ENCODE measurements around the gene PPRC1. TPM values are rescaled to one million over a fixed set of nuclear protein-coding genes. Genes with fewer than 3 reads are reported as not detected.

PPRC1 gene
- total RNA-seq, 1 donor from 2014 or later, result 6.5 TPM

DNA sequence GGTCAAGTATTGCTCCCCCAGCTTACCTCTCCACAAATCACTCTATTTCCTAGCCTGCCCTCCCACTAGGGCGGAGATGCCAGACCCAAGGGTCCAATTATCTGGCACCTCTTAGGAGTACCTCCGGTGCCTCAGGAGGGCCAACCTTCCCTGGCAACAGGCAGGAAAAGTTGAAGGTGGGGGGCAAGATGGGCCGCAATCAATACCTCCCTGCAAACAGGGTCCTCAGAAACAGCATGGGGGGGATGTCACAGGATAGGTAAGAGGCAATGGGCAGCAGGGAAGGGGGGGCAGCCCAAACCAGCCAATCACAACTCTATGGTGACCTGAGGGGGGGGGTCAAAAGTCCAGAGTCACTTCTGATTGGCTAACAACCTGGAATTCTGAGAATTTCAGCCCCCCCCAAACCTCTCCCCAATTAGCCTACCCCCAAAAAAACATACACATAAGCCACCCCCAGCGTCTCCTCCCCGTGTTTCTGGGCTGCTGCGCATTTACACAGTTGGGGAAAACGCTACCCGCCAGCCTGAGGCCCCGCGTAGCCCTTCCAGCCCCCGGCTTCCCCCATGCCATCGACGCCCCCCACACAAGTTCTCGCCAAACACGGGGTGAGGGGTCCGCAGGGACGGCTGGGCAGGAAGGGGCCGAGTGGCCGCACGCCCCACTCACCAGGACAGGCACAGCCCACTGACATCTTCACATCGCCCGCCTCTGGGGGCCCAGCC lies 13.3 kb upstream of the PPRC1 start:
- peak; percentile 60 to 78 for DNase-seq (ENCODE audit: low read depth in 2 of 2)

- peak; percentile 54 to 84 for DNase-seq (ENCODE audit: low read depth in 2 of 2)
Measured at GRCh38 chr10:102120142-102120990, 12.5 kb upstream of the PPRC1 start, which contains the start of gene LDB1. LDB1 (minus strand) TSS chr10:102120368; CDS start chr10:102120110, 258 bp downstream.

- DNase-seq (ENCODE audit: low read depth in 2 of 2), result no peak
Measured at GRCh38 chr10:102120991-102121738, 11.7 kb upstream of the PPRC1 start.

DNA sequence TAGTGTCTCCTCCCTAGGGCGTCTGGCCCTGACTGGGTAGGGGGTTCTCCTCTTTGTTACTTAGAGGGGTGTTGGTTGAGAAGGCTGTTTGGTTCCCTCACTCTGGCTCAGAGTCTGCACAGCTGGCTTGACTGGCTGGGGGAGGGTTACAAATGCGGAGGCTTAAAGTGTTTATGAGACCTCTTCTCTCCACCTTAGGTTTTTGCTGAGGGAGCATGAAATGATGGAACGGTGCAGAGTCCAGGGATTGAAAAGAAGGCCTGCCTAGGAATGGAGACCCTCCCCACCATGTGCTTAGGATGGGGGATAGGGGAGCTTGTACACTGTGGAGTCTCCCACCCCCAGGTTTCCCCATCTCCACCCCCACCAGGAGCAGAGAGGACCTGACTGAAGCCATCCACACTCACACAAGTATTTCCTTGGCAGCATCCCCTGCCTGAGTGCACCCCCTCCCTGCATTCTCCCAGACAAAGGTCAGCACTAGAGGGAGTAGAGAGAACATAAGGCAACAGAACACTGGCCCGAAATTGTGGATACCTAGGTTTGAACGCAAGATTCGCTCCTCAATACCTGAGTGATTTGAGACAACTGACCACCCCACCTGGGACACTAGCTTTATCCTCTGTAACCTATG lies 11.0 kb upstream of the PPRC1 start:
- DNase-seq (ENCODE audit: low read depth in 2 of 2), result no peak

- no peak for DNase-seq (ENCODE audit: low read depth in 2 of 2)
Measured at GRCh38 chr10:102122450-102122849, 10.4 kb upstream of the PPRC1 start.

DNA sequence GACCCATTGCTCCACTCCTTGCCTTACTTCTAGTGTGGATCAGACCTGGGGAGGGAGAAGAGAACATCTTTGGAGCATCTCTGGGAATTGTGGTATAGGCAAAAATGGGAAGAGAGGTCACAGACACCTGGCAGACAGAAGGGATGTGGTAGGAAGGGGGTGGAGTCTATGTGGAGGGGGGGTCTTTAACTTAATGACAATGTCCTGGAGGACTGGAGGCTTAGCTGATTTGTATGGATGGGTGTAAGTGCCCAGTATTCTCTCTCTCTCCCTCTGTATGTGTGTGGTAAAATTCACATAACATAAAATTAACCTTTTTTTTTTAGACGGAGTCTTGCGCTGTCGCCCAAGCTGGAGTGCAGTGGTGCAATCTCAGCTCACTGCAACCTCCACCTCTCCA lies 9.6 kb upstream of the PPRC1 start:
- DNase-seq (ENCODE audit: low read depth in 2 of 2), result no peak

- no peak for DNase-seq (ENCODE audit: low read depth in 2 of 2)
Measured at GRCh38 chr10:102131286-102132170, 1.3 kb upstream of the PPRC1 start.

DNA sequence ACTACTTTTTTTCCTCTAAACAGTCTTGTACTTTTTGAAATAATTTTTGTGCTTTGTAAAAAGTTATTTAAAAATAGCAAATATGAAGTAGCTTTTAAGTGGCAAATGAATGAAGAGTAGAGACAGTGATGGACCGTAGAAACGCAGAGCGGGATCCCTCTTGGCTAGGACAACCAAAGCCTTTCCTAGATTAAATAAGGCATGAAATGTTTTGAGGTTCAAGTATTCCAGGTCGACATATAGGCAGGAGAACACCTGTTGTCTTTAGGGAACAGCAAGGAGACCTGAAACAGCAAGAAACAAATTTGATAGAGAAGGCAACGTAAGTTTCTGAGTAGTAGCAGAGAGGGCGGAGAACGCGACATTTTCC lies 662 bp upstream of the PPRC1 start:
- no peak for DNase-seq (ENCODE audit: low read depth in 2 of 2)

DNA sequence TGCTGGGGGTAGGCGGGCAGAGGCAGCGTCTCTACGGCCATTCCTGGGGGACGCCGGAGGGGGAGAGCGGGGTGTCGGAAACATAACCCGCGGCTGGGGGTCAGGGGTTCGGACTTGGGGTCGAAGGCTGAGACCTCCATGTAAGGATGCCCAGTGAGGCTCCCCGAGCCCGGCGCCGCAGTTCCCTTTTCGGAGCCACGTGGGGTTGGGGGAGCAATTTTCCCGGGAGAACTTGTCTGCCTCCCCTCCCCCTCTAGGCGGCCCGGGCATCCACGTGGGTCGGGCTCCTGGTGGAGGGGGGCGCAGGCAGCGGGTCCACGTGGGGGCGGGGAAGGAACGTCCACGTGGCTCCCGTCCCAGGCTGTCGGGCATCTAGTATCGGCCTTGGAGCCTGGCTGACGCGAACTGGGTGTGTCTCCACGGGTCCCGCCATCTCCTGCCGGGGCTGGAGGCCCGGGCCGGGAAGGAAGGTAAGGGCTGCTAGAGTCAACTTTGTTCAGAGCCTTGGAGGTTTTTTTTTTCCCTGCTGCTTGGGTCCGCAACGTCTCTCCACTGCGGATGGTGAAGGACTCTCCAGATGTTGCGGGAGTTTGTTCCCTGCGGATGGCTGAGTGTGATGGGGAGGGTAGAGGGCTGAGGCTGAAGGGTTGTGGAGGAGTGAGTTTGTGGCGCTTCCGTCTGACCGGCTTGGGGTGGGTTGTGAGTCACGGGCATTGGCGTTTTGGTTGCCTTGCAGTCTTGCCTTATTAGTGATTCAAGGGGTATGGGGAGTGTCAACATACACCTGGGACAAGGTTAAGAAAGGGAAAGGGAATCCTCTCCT lies 744 bp downstream of the PPRC1 start:
- peak in 1 of 2 donors; percentile 82 for DNase-seq (ENCODE audit: low read depth in 2 of 2)

DNA sequence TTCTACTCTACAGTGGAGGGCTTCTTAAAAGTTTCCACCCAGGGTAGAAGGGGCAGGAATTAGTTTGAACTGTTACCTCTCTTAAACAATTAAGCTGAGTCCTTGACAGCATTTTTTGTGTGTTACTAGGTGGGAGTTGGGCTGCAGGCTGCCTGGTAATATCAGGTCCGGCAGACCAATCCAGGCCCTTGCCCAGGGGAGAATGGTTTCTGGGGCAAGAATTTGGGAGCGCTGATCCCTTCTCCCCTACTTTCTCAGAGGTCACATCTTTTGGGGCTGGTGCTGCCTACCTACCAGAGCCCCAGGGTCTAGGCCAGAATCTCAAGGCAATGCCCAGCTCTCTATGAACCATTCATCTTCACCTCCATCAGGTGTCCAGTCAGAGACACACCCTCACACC lies 1.6 kb downstream of the PPRC1 start:
- no peak for DNase-seq (ENCODE audit: low read depth in 2 of 2)

DNA sequence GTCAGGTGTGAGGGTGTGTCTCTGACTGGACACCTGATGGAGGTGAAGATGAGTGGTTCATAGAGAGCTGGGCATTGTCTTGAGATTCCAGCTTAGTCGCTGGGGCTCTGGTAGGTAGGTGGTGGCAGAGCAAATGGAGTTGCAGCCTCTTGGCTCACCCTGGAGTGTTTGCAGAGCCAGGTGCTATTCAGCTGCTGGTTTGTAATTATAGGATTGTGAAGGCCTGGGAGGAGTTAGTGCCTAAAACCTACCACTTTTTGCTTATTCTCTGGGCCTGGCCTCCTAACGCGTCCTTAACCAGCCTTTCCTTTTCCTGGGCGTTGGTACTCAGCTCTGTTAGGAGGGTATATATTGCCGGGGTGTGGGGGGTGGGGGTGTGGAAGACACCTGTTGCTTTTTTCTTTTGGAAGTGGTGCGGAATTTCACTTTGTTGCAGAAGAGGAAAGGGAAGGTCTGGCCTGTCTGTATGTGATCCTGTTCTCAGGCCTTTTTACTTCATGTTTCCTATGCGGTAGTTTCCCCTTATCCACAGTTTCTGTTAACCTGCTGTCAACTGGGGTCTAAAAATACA lies 3.2 kb downstream of the PPRC1 start:
- DNase-seq (ENCODE audit: low read depth in 2 of 2), result no peak

- DNase-seq (ENCODE audit: low read depth in 2 of 2), result no peak
Measured at GRCh38 chr10:102139281-102140110, 6.7 kb downstream of the PPRC1 start.

- DNase-seq (ENCODE audit: low read depth in 2 of 2), result no peak
Measured at GRCh38 chr10:102140218-102140617, 7.4 kb downstream of the PPRC1 start.

DNA sequence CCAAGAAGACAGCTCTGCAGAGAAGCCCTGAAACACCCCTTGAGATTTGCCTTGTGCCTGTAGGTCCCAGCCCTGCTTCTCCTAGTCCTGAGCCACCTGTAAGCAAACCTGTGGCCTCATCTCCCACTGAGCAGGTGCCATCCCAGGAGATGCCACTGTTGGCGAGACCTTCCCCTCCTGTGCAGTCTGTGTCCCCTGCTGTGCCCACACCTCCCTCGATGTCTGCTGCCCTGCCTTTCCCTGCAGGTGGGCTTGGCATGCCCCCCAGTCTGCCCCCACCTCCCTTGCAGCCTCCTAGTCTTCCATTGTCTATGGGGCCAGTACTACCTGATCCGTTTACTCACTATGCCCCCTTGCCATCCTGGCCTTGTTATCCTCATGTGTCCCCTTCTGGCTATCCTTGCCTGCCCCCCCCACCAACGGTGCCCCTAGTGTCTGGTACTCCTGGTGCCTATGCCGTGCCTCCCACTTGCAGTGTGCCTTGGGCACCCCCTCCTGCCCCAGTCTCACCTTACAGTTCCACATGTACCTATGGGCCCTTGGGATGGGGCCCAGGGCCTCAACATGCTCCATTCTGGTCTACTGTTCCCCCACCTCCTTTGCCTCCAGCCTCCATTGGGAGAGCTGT lies 8.2 kb downstream of the PPRC1 start:
- DNase-seq (ENCODE audit: low read depth in 2 of 2), result no peak

DNA sequence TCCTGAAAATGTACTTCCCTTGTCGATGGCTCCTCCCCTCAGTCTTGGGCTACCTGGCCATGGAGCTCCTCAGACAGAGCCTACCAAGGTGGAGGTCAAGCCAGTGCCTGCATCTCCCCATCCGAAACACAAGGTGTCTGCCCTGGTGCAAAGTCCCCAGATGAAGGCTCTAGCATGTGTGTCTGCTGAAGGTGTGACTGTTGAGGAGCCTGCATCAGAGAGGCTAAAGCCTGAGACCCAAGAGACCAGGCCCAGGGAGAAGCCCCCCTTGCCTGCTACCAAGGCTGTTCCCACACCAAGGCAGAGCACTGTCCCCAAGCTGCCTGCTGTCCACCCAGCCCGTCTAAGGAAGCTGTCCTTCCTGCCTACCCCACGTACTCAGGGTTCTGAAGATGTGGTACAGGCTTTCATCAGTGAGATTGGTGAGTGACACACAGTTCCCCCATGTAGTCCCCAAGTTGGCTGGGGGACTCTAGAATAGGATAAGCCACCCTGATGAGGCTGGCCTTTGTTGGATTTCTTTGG lies 8.8 kb downstream of the PPRC1 start:
- DNase-seq (ENCODE audit: low read depth in 2 of 2), result no peak

DNA sequence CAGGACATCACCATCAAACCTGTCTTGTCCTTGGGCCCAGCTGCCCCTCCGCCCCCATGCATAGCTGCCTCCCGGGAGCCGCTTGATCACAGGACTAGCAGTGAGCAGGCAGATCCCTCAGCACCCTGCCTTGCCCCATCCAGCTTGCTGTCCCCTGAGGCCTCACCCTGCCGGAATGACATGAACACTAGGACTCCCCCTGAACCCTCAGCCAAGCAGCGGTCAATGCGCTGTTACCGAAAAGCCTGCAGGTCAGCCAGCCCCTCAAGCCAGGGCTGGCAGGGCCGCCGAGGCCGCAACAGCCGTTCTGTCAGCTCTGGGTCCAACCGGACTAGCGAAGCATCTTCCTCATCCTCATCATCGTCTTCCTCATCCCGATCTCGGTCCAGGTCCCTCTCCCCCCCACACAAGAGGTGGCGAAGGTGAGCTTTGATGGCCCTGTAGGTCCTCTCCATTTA lies 14.2 kb downstream of the PPRC1 start:
- DNase-seq (ENCODE audit: low read depth in 2 of 2), result no peak

- DNase-seq (ENCODE audit: low read depth in 2 of 2), result no peak
Measured at GRCh38 chr10:102147561-102147960, 14.7 kb downstream of the PPRC1 start.

DNA sequence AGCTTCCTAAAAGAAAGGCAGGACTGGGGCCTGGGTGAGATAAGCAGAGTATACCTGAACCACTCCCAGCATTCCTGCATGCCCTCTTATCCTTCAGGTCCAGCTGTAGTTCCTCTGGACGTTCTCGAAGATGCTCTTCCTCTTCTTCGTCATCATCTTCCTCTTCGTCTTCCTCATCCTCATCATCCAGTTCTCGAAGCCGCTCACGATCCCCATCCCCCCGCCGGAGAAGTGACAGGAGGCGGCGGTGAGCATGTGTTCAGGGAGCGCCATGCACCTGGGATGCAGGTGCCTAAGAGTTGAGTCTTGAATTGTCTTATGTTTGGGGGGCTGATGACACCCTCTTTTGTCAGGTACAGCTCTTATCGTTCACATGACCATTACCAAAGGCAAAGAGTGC lies 15.4 kb downstream of the PPRC1 start:
- DNase-seq (ENCODE audit: low read depth in 2 of 2), result no peak

Data from dermis microvascular lymphatic vessel endothelial cell (primary cell).